ENCODE data around the gene NPB.
A peak's percentile ranks its signal among the peaks of the same experiment; 100 is the strongest.

Gene NPB

DNA sequence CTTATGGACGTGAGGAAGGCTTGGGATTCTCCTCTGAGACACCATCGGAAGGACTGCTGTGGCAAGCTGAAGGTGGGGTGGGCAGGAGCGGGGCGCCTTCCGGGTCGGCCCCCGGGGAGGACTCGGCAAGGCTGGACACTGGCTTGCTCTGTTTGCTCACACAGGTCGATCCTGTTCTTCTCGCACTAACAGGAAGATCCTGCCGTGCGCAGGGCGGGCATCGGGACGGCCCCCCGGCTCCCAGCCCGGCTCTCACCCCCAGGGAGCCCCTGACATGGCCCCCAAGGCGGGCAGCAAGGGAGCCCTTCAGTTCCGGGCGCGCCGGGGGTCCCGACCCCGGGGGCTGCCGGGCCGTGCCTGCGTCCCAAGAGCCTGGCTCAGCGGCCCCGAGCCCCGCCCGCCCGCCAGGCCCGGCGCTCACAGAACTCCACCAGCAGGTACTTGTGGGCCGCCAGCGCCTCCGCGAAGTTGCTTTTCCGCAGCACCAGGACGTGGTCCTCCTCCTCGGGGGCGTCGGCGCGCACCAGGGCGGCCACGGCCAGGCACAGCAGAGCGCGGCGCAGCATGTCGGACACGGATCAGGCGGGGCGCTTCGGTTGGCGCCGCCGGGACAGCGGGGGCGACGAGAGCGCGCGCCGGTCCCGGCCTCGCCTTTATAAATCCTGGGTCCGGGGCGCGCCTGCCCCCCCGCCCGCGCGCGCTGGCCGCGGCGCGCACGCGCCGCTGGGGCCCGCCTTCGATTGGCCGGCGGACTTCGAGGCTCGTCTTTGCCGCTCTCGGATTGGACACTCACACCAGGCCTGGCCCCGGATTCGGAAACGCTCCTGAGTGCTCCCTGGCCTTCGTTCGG is 41.9 kb upstream of the NPB start, which contains the start of gene P4HB (continued):
- TF ChIP-seq, protein P1, sequence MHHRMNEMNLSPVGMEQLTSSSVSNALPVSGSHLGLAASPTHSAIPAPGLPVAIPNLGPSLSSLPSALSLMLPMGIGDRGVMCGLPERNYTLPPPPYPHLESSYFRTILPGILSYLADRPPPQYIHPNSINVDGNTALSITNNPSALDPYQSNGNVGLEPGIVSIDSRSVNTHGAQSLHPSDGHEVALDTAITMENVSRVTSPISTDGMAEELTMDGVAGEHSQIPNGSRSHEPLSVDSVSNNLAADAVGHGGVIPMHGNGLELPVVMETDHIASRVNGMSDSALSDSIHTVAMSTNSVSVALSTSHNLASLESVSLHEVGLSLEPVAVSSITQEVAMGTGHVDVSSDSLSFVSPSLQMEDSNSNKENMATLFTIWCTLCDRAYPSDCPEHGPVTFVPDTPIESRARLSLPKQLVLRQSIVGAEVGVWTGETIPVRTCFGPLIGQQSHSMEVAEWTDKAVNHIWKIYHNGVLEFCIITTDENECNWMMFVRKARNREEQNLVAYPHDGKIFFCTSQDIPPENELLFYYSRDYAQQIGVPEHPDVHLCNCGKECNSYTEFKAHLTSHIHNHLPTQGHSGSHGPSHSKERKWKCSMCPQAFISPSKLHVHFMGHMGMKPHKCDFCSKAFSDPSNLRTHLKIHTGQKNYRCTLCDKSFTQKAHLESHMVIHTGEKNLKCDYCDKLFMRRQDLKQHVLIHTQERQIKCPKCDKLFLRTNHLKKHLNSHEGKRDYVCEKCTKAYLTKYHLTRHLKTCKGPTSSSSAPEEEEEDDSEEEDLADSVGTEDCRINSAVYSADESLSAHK (tag by site-specific recombination; IDR thresholded peaks at IDR 0.05) = no peak
- TF ChIP-seq ZNF654 (tag by site-specific recombination; IDR thresholded peaks at IDR 0.05; ENCODE audit: low read depth) = no peak
- no peak for TF ChIP-seq ZNF292 (tag by site-specific recombination; IDR thresholded peaks at IDR 0.05; ENCODE audit: borderline replicate concordance, low read depth)
- no peak for TF ChIP-seq ZNF266 (tag by site-specific recombination; IDR thresholded peaks at IDR 0.05; ENCODE audit: low read depth)
- TF ChIP-seq KLF16 (tag by site-specific recombination; IDR thresholded peaks at IDR 0.05) = peak; percentile 33; the same call in 1 of the 2 replicates
- no peak for TF ChIP-seq ZEB2 (tag by site-specific recombination; IDR thresholded peaks at IDR 0.05)
- TF ChIP-seq ZNF341 (tag by site-specific recombination; IDR thresholded peaks at IDR 0.05; ENCODE audit: low read depth) = peak; percentile 47; the same call in 1 of the 2 replicates
- peak; percentile 94 for TF ChIP-seq ZNF660 (tag by site-specific recombination; IDR thresholded peaks at IDR 0.05)
- peak; percentile 85 for TF ChIP-seq GLIS1 (tag by site-specific recombination; IDR thresholded peaks at IDR 0.05)
- no peak for TF ChIP-seq KLF9 (tag by site-specific recombination; IDR thresholded peaks at IDR 0.05; ENCODE audit: low read depth)
- no peak for TF ChIP-seq ZNF174 (tag by site-specific recombination; IDR thresholded peaks at IDR 0.05)
- TF ChIP-seq HOXA7 (CRISPR knock-in tag; IDR thresholded peaks at IDR 0.05; ENCODE audit: borderline replicate concordance) = no peak
- TF ChIP-seq, protein P2, sequence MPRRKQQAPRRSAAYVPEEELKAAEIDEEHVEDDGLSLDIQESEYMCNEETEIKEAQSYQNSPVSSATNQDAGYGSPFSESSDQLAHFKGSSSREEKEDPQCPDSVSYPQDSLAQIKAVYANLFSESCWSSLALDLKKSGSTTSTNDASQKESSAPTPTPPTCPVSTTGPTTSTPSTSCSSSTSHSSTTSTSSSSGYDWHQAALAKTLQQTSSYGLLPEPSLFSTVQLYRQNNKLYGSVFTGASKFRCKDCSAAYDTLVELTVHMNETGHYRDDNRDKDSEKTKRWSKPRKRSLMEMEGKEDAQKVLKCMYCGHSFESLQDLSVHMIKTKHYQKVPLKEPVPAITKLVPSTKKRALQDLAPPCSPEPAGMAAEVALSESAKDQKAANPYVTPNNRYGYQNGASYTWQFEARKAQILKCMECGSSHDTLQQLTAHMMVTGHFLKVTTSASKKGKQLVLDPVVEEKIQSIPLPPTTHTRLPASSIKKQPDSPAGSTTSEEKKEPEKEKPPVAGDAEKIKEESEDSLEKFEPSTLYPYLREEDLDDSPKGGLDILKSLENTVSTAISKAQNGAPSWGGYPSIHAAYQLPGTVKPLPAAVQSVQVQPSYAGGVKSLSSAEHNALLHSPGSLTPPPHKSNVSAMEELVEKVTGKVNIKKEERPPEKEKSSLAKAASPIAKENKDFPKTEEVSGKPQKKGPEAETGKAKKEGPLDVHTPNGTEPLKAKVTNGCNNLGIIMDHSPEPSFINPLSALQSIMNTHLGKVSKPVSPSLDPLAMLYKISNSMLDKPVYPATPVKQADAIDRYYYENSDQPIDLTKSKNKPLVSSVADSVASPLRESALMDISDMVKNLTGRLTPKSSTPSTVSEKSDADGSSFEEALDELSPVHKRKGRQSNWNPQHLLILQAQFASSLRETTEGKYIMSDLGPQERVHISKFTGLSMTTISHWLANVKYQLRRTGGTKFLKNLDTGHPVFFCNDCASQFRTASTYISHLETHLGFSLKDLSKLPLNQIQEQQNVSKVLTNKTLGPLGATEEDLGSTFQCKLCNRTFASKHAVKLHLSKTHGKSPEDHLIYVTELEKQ (tag by site-specific recombination; IDR thresholded peaks at IDR 0.05; ENCODE audit: borderline replicate concordance) = no peak
- no peak for TF ChIP-seq ZNF830 (tag by site-specific recombination; IDR thresholded peaks at IDR 0.05; ENCODE audit: low read depth)
- peak; percentile 52 for TF ChIP-seq ZIC2 (tag by site-specific recombination; IDR thresholded peaks at IDR 0.05)
- TF ChIP-seq, protein P3, sequence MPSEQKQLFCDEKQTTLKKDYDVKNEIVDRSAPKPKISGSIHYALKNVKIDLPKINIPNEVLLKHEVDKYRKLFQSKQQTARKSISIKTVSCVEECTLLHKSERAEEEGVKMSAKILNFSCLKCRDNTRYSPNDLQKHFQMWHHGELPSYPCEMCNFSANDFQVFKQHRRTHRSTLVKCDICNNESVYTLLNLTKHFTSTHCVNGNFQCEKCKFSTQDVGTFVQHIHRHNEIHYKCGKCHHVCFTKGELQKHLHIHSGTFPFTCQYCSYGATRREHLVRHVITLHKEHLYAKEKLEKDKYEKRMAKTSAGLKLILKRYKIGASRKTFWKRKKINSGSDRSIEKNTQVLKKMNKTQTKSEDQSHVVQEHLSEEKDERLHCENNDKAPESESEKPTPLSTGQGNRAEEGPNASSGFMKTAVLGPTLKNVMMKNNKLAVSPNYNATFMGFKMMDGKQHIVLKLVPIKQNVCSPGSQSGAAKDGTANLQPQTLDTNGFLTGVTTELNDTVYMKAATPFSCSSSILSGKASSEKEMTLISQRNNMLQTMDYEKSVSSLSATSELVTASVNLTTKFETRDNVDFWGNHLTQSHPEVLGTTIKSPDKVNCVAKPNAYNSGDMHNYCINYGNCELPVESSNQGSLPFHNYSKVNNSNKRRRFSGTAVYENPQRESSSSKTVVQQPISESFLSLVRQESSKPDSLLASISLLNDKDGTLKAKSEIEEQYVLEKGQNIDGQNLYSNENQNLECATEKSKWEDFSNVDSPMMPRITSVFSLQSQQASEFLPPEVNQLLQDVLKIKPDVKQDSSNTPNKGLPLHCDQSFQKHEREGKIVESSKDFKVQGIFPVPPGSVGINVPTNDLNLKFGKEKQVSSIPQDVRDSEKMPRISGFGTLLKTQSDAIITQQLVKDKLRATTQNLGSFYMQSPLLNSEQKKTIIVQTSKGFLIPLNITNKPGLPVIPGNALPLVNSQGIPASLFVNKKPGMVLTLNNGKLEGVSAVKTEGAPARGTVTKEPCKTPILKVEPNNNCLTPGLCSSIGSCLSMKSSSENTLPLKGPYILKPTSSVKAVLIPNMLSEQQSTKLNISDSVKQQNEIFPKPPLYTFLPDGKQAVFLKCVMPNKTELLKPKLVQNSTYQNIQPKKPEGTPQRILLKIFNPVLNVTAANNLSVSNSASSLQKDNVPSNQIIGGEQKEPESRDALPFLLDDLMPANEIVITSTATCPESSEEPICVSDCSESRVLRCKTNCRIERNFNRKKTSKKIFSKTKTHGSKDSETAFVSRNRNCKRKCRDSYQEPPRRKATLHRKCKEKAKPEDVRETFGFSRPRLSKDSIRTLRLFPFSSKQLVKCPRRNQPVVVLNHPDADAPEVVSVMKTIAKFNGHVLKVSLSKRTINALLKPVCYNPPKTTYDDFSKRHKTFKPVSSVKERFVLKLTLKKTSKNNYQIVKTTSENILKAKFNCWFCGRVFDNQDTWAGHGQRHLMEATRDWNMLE (tag by site-specific recombination; conservative IDR thresholded peaks at IDR 0.05; ENCODE audit: low read depth) = no peak
- TF ChIP-seq ZNF155 (tag by site-specific recombination; IDR thresholded peaks at IDR 0.05) = no peak
- peak; percentile 70 for TF ChIP-seq SP2 (tag by site-specific recombination; IDR thresholded peaks at IDR 0.05)
- TF ChIP-seq, protein P4, sequence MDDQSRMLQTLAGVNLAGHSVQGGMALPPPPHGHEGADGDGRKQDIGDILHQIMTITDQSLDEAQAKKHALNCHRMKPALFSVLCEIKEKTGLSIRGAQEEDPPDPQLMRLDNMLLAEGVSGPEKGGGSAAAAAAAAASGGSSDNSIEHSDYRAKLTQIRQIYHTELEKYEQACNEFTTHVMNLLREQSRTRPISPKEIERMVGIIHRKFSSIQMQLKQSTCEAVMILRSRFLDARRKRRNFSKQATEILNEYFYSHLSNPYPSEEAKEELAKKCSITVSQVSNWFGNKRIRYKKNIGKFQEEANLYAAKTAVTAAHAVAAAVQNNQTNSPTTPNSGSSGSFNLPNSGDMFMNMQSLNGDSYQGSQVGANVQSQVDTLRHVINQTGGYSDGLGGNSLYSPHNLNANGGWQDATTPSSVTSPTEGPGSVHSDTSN (CRISPR knock-in tag; IDR thresholded peaks at IDR 0.05) = peak; percentile 80; the same call in 1 of the 2 replicates
- TF ChIP-seq ZFP3 (tag by site-specific recombination; IDR thresholded peaks at IDR 0.05; ENCODE audit: low read depth) = no peak
- no peak for TF ChIP-seq ZNF610 (tag by site-specific recombination; IDR thresholded peaks at IDR 0.05; ENCODE audit: borderline replicate concordance)
- TF ChIP-seq ZNF571 (tag by site-specific recombination; IDR thresholded peaks at IDR 0.05) = no peak
- TF ChIP-seq ZNF670 (tag by site-specific recombination; IDR thresholded peaks at IDR 0.05; ENCODE audit: low read depth) = no peak
- TF ChIP-seq, protein P5, sequence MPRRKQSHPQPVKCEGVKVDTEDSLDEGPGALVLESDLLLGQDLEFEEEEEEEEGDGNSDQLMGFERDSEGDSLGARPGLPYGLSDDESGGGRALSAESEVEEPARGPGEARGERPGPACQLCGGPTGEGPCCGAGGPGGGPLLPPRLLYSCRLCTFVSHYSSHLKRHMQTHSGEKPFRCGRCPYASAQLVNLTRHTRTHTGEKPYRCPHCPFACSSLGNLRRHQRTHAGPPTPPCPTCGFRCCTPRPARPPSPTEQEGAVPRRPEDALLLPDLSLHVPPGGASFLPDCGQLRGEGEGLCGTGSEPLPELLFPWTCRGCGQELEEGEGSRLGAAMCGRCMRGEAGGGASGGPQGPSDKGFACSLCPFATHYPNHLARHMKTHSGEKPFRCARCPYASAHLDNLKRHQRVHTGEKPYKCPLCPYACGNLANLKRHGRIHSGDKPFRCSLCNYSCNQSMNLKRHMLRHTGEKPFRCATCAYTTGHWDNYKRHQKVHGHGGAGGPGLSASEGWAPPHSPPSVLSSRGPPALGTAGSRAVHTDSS (tag by site-specific recombination; IDR thresholded peaks at IDR 0.05) = no peak
- no peak for TF ChIP-seq ZNF558 (tag by site-specific recombination; IDR thresholded peaks at IDR 0.05)
